ENCODE measurements around the gene USH2A. TPM values are rescaled to one million over a fixed set of nuclear protein-coding genes. Genes with fewer than 3 reads are reported as not detected.

Gene USH2A
- total RNA-seq, 1 donor from 2014 or later = under 0.01 TPM

DNA sequence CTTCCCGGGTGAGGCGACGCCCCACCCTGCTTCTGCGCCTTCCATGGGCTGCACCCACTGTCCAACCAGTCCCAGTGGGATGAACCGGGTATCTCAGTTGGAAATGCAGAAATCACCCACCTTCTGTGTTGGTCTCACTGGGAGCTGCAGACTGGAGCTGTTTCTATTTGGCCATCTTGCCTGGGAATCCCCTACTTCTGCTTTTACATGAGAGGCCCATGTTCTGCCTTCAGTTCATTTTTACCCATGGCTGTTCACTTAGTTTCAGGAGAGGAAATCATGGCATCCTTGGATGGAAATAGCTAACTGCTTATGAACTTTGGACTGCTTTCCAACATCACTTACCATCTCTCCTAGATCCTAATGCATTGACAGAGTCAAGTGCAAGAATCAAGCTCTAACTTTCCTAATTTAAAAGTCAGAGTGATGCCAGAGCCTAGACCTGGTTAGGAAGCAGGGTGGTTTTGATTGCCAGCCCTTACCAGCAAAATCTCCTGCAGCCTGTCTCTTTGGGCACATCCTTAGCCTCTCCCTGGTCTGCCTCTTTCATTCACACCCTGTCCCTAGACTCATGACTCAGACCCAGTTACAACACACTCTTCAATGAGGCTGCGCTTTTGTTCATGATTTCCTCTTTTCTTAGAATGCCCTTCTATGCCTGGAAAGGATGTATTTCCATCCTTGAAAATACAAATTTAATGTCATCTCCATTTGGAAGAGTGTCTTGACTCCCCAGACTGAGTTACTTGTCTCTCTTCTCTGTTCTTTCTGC, 719.0 kb downstream of the USH2A start:
- no peak for DNase-seq

DNA sequence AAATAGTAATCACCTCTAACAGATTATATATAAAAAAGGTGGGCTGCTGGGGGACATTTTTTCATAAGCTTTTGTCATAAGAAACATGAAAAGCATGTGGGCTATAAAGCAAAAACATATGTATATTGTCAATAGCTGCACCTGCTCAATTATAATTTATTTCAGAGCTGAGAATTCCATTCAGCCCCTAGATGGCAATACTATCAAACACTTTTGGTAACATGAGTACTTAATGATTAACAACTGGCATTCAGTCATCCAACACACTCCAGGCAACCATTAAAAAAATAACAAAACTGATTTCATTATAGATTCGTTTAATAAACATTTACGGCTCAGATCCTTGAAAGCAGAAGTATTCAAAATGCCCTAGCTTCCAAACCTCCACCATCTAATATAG, 741.0 kb downstream of the USH2A start:
- DNase-seq = no peak

DNA sequence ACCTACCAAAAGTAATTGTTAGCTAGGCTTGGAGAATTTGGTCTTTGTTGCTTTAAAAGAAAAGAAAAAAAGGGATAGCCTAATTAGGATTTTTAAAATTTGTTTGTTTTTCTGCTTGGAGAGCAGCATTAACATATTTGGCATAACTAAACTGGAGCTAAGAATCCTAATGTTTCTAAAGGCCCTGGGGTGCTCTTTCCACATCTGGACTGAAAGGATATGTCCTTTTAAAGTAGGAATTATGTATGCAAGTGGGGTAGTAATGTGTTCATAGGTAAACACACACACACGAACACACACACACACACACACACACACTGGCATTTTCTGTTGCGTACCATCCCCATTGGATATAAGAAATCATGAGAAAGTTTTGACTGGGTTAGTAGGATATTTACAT, 742.2 kb downstream of the USH2A start:
- no peak for DNase-seq

DNA sequence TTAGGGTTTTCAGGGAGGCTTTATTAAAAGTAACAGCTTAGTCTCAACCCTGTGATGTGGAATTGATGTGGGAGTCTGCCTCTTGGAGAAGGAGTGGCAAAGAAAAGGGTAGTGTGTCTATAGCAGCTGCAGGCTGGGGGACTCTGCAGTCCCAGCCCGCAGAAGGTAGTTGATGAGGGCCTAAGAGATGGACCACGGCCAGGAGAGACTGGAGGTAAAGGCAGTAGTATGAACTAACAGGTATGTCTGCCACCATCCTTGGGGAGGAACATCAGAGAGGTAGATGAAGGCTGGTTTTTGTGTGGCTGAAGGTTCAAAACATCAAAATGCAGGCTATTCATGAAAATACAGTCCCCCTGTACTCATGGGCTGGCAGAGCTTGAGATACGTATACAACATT, 744.0 kb downstream of the USH2A start:
- DNase-seq = no peak

DNA sequence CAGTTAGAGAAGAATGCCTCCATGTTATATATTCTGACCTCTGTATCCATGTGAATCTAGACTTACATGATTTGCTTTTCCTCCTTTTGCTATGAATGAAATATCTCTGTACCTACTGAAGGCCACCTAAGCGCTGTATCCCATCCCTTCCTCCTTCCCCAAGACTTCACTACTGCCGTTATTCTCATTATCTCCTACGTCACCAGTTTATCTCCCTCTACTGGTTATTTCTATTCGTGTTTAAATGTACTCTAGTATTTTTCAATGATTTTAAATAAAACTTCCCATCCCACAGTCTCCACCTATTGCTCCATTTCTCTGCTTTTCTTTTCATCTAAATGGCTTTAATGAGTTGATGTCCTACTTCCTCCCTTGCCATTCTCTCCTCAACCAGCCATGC, 746.1 kb downstream of the USH2A start:
- DNase-seq = no peak

DNA sequence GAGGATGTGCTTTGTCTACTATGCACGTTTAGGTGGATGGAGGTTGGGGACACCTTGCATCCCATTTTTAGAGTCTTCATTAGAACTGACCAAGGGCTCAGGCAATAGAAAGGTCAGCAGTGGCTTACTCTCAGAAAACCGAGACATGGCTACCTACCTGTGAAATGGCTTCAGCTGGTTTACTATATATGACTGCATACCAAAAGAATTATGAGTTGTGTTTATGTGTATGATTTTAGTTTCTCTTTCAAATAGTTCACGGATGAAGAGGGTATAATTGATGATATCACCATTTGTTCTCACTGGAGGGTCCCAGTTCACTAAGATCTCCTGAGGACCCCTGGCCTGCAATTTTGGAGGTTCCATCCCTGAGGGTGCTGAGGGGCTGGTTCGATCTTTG, 749.3 kb downstream of the USH2A start:
- DNase-seq = no peak

DNA sequence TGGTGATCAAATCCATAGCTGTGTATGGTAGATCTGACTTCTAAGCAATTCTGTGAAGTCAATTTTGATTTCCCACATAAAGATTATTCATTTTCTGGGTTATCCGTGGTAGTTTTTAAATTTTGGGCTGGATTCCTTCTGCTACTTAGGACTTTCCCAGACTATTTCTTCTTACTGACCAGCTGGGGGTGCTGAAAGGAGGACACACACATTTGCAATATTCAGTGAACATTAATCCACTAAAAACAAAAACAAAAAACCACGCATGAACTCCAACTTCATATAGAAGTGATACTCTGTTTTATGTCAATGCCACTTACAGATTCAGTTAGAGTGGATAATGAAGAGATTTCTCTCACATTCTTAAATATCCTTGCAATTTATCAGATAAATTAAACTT, 750.8 kb downstream of the USH2A start:
- DNase-seq = no peak

DNA sequence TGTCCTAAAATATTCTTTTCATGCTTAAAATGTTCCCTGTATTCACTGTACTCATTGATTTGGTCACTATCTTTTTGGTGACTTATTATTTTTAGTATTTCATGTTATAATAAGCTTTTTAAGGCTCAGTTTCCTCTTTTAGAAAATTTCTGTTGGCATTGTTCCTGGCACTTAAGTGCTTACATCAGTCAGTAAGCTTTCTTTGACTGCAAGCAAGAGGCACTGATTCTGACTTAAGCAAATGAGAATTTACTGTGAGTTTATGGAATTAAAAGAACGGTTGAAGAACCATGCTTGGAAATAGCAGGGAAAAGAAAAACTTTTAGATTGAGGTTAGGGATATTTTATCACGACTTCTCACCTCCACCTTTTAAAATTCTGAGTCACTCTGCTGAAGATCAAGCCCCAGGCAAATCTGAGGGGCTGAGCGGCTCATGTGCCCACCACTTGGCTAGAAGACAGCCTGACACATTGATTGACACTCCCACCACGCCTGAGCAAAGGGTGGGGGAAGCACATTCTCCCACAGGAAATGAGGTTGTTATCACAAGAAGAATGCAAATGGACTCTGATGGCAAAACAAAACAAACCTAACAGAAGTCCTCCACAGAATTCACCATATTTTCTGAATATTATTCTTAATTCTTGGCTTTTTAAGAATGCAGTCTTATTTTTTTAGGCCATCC, 753.3 kb downstream of the USH2A start:
- DNase-seq = no peak

DNA sequence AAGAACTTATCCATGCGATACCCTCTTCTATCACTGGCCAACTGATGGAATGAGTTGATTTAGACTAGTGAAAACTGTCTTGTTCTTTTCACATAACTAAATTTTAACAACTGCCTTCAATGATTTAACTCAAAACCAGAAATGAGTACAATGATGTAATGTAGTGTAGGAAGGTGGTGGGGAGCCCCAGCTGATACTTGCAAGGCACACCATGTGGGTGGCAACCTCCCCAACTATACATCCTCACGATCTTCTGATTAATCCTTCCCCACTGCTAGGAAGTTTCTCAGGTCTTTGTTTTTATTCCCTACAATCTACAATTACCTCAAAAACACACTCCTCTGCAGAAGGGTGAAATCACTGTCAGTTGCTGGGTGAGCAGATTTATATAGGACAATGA, 755.5 kb downstream of the USH2A start:
- no peak for DNase-seq

DNA sequence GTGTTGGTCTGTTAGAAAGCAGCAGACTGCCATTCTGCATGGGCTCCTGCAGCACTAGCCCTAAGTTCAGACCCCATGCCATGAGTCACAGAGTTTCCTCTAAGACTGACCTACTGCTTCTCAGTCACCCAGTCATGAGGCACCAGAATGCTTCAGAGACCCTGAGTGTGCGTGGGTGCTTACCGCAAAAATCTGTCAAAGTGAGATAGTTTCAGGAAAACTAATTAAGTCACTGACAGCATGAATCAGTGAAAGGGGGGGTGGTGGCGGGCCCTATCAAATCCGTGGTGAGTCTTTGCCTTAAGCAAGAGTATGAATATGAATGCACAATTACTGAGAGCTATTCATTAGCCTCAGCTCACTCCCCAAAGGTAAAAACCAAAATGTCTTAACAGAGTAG, 758.0 kb downstream of the USH2A start:
- DNase-seq = no peak

DNA sequence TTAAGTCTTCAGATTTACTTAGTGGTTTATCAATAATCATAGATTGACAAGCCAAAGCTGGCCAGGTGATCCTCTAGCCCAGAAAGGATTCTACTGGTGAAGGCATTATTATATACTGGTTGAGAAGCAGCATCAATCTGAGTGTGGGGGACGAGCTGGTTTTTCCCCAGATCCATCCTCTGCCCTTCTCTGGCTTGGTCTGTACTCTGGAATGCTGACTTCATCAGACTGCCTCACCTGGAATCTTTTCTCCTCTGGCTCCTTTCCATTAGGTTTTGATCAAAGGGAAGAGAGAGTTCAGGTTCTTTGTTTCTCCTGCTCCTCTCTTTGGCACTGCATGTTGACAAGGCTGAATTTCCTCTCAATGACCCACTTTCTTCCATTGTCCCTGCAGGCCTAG, 762.2 kb downstream of the USH2A start:
- no peak for DNase-seq

DNA sequence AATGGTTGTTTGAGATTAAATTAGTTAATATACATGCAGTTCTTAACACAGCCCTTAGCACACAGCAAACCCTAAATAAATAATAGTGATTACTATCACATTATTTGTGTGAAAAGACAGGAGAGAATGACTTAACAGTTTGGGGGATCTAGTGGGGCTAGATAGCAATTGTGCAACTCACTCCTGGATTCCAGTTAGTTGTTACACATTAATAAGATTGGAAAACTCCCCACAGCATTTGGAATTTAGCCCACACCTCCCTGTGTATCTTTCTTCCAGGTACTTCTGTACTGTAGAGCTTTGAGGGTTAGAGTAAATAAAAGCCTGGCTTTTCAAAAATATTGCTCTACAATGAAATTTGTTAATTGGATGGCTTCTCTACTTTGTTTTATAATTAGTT, 763.0 kb downstream of the USH2A start:
- no peak for DNase-seq

DNA sequence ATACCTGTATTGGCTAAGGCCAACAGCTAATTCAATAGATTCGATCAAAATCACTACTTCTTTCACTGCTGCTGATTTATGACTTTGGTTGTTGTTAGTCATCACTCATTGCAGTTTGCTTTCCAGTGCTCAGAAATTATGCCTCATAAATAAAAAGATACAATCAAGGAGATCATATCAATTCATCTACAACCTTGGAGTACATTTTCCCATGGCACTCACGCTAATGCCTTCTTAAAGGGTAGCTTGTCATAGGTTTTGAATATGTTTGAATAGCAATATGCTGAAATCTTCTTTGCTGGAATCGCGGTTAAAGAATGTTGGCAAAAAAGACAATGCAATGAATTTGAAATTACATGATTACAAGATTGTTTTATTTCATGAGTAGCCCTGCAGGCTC, 766.2 kb downstream of the USH2A start:
- DNase-seq = no peak

DNA sequence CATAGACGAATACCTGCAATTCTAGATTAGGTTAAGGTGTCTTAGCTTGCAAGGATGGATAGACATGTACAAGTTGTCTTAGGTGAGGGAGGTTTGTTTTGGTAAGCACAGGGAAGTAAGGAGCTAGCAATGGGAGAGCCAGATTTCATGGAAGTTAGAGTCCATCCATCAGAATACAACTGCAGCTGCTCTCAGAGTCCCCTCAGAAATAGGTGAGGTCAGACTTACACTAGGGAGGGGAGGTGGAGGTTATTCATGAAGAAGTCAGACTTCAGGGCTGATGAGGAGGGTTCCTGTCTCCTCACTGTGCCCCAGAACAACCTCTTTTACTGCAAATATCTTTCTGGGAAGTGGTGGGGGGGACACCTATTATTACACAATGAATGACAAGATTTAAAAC, 770.9 kb downstream of the USH2A start:
- DNase-seq = no peak

DNA sequence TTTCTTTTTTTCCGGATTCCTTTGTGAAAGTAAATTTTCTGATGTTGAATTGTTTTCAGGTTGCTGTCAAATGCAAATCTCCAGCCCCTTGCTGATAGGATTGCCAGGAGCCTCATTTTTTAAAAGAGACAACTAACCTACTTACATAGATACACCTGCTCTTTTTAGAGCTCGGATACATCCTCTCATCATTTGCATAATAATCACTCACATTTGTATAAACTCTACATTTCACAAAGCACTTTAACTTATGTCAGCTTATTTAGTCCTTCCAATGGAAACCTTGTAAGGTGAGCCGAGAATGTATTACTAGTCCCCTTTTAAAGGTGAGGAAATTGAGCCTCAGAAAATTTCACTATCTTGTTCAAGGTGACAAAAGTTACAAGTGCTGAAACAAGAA, 771.4 kb downstream of the USH2A start:
- DNase-seq = no peak

DNA sequence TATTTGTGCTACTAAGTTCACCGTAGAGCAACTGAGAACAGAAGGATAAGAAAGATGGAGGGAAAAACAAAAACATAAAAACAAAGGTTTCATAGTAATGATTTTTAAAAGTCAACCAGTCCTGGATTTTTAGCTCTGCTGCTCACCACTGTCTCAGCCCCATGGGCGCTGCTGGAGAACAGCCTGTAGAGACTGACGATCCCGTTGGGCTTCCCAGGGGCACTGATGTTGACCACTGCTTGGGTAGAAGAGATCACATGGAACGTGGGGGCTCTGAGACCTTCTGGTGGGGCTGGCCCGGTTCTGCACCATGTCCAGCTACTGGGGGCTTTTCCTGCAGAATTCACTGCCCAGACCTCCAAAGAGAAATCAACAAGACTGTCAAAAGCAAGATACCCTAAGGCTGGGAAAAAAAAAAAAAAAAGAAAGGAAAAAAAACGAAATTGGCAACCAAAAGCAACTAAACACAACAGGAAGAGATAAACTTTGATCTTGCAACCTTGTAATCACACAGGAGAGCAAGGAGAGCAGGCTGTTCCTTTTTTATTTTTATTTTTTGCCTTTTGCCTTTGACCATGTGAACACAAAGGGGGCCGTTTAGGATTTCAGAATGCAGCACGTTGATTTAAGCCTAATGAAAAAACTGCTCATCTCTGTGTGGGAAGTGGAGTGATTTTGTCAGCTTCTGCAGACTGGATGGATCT, 772.6 kb downstream of the USH2A start:
- no peak for DNase-seq

DNA sequence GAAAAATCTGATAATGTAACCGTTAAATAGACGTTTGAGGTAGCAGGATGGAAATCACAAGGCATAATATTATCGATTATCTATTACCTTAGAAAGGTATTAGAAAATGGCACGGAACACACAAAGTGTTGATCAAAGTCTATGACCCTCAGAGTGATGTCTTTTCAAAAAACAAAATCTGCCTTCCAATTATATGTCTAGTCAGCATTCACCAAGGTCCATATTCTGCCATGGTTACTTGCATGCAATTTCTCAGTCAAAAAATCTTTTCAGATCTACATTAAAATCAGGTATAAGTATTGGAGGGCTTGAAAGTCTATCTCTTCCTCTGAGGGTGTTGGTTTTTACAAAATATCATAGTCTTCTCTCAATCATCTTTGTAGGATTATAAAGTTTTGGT, 774.3 kb downstream of the USH2A start:
- no peak for DNase-seq

DNA sequence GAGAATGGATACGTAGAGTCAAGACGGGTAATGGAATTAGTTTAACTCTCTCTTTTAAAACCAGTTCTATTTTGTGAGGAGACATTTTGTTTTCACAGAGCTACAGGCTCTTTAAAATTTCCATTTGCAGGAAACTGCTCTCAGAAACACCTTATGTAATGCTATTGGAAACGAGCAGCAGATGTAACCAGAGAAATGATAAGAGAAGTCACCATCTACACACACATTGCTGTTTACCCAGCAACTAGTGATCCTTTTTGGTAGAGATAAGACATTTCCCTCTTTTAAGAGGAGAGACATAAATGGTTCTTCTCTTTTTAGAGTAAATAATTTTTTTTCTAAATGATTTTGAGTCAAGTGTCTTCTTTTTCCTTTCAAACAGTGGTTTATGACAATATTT, 775.5 kb downstream of the USH2A start:
- DNase-seq = no peak

DNA sequence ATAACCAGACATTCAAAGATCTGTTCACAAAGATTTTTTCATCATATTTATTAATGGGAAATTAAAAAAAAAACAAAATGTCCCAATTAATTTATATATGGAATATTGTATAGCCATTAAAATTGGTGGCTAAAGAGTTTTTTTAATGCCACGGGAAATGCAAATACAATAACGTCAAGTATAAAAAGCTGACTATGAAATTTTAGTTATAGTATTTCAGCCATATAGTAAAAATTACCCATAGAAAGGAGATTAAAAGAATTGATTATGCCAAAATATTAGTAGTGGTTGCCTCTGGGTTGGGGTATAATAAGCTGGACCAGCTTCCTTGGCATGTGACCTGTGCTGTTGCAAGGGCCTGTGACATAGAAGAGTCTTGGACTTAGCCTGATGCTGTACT, 777.4 kb downstream of the USH2A start:
- no peak for DNase-seq

DNA sequence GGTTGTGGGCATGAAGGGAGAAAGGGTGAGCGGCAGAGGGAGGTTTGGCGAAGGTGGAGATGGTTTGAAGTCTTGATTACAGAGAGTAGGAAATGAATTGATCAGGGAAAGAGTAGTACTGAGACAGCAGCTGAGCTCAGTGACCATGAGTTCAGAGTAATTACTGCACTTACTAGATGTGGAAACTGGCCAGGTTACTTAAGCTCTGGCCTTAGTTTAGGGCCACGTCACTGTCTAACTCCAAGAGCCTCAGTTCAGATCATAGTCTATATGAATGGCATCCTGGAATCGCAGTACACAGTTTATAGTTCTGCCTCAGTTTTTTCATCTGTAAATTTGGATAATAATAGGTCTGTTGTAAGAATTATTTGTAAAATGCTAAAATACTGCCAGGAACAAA, 778.1 kb downstream of the USH2A start:
- DNase-seq = no peak

DNA sequence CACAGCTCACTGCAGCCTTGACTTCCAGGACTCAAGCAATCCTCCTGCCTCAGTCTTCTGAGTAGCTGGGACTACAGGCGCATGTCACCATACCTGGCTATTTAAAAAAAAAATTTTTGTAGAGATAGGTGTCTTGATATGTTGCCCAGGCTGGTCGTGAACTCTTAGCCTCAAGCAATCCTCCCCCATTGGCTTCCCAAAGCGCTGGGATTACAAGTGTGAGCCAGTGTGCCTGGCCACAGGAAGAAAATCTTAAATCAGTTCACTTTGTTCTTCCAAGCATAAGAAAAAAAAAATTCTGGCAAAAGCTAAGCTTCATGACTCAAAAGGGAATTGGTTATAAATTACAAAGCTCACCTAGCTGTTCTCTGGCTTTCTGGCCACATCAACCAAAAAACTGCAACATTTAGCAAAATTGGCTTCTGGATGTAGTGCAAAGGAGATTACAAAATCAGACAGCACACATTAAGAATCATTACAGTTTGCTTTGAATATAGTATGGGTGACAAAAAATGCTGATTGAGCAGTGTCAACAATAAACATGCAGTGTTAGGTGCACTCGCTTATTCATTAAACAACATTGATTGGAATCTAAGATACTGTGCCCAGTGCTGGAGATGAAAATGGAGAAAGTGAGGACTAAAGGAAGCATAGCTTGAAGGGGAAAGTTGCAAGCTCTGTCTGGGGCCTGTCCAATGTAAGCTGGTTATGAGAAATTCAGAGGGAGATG, 779.5 kb downstream of the USH2A start:
- DNase-seq = no peak

DNA sequence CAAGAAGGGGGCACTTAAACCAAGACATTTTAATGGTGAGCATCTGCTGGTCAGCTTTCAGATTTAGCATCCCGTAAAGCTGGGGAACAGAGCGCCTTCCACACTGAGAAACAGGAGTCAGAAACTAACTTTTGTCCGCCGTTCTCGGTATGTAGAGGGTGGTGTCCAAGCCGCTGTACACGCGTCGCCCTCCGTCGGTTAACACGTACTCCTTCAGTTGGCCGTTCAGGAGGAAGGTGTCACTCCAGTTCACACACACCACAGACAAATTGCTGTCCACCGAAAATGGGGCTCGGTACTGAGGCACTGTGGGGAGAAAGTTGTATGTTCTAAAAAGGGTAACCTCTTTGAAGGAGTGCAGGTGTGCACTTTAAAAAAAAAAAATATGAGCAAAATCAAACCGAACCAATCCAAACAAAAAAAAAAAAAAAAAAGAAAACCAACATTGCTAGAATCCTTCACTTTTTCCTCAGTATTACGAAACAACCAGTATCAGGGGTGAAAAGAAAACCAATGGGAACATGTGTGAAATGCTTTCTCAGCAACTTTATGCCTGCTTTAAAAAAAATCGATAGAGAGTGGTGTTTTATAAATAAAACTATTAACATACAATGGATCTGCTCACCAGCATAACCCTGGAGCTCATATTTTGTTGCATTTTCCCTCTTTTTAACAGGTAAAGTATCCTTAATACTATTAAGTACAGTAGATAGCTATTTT, 782.7 kb downstream of the USH2A start:
- no peak for DNase-seq
